ENCODE measurements around the gene SORL1-AS1.

SORL1-AS1 gene

GRCh38 chr11:121497176-121497998 lies 44.6 kb upstream of the SORL1-AS1 start:
- Histone ChIP-seq H3K9ac (ENCODE audit: extremely low read depth, insufficient read length, low read length) (no peak overlapping the region), H3K27me3 (ENCODE audit: insufficient read depth, low read length) (no peaks in the 10 kb centered on the region), H3K4ac (ENCODE audit: low read depth, low read length) (no peak overlapping the region), H2BK15ac (ENCODE audit: low read depth, low read length) (no peak overlapping the region), H3K4me2 (ENCODE audit: insufficient read depth, insufficient read length, low read length) (no peak overlapping the region), H4K5ac (ENCODE audit: insufficient read length, low read depth, low read length) (no peak overlapping the region), H3K18ac (ENCODE audit: insufficient read length, low read depth, low read length) (no peak overlapping the region), H2BK20ac (ENCODE audit: low read depth, low read length, poor library complexity, severe bottlenecking) (no peak overlapping the region), H3K79me2 (ENCODE audit: insufficient read depth, low read length) (no peaks in the 10 kb centered on the region), H2AK5ac (ENCODE audit: insufficient read length, low read length) (no peak overlapping the region), H3K27ac (ENCODE audit: insufficient read length, low read depth, low read length) (no peak overlapping the region), H3K14ac (ENCODE audit: insufficient read depth, low read length) (no peak overlapping the region), H3K23ac (ENCODE audit: insufficient read length, low read depth, low read length) (no peak overlapping the region), H3K4me1 (ENCODE audit: insufficient read depth, low read length) (peaks cover 11% of the 10 kb centered on the region; the same call in 1 of the 2 replicates), H2BK12ac (ENCODE audit: insufficient read length, low read depth, low read length) (no peak overlapping the region), H2BK5ac (ENCODE audit: insufficient read length, low read length) (no peak overlapping the region), H4K20me1 (ENCODE audit: control insufficient read depth, insufficient read depth, insufficient read length) (no peaks in the 10 kb centered on the region), H3K23me2 (ENCODE audit: insufficient read length, low read depth, low read length, poor library complexity, severe bottlenecking) (no peaks in the 10 kb centered on the region), H4K8ac (replicated peaks; ENCODE audit: insufficient read length, low read depth, low read length) (no peak overlapping the region), H3T11ph (ENCODE audit: low read length) (no peak overlapping the region), H4K91ac (ENCODE audit: insufficient read length, low read depth, low read length) (no peak overlapping the region), H2BK120ac (ENCODE audit: low read depth, low read length, poor library complexity, severe bottlenecking) (no peak overlapping the region), H2AFZ (ENCODE audit: low read length) (no peak overlapping the region), H3K56ac (ENCODE audit: insufficient read length, low read depth, low read length) (no peak overlapping the region), H3K79me1 (ENCODE audit: insufficient read depth, low read depth, low read length, poor library complexity, severe bottlenecking) (no peaks in the 10 kb centered on the region), H3K9me3 (ENCODE audit: control insufficient read depth, low read depth, low read length) (no peaks in the 10 kb centered on the region)
- peak overlapping the region; percentile 2 to 95 (median 74); a peak in 5 of 7 replicates for H3K27ac Mint-ChIP-seq
- WGBS (ENCODE audit: extremely low coverage, insufficient read length, low lambda C conversion rate) = no CpG with 5 or more reads among the region's 5 CpGs
- no peaks in the 10 kb centered on the region for H3K27me3 Mint-ChIP-seq (ENCODE audit: low read depth)
- TF ChIP-seq CTCF (conservative IDR thresholded peaks at IDR 0.05) = no peak
- H3K4me3 Mint-ChIP-seq = no peak overlapping the region
- peaks cover 38 to 66% (median 62%) of the 10 kb centered on the region in 3 experiments for H3K36me3 Mint-ChIP-seq (ENCODE audit: insufficient read depth in 1 of 3, low read depth in 3 of 3)
- H3K9me3 Mint-ChIP-seq = peaks cover 3 to 5% of the 10 kb centered on the region in 2 experiments; a peak in 4 of 5 replicates
- no peak for DNase-seq
- H3K4me1 Mint-ChIP-seq = peaks cover 49 to 59% of the 10 kb centered on the region in 2 experiments
